HG03354 (cell line): ENCODE data around the gene IL15RA.

Source experiments
- ATAC-seq: cut with Tn5 transposase; IDR thresholded peaks from one replicate; pipeline ENCODE4 v1.9.1; 2021; ENCODE audit warnings: mild to moderate bottlenecking; ENCODE audit not compliant: unreplicated experiment, poor library complexity, severe bottlenecking

IL15RA gene

GRCh38 chr10:5977471-5978229, at the start of gene IL15RA:
Gene IL15RA (minus strand): TSS chr10:5977543. CDS start chr10:5977492, 51 bp downstream.
- peak; percentile 77 for ATAC-seq

GRCh38 chr10:6025683-6026255, 48.4 kb upstream of the IL15RA start:
- no peak for ATAC-seq

GRCh38 chr10:6024334-6024682, 47.0 kb upstream of the IL15RA start:
- no peak for ATAC-seq

- no peak for ATAC-seq
Observed at GRCh38 chr10:6023661-6024333, 46.5 kb upstream of the IL15RA start.

- ATAC-seq: no peak
Observed at GRCh38 chr10:6022660-6023059, 45.3 kb upstream of the IL15RA start.

- ATAC-seq: no peak
Observed at GRCh38 chr10:6020826-6021225, 43.5 kb upstream of the IL15RA start.

GRCh38 chr10:6019796-6020195, 42.5 kb upstream of the IL15RA start:
- no peak for ATAC-seq

GRCh38 chr10:6019010-6019782, 41.9 kb upstream of the IL15RA start:
- ATAC-seq: no peak

- no peak for ATAC-seq
Observed at GRCh38 chr10:6018422-6018821, 41.1 kb upstream of the IL15RA start.

GRCh38 chr10:6017781-6018354, 40.5 kb upstream of the IL15RA start:
- ATAC-seq: no peak

GRCh38 chr10:6014241-6014761, 37.0 kb upstream of the IL15RA start:
- ATAC-seq: peak; percentile 62

- ATAC-seq: peak; percentile 14
Observed at GRCh38 chr10:6013413-6014192, 36.3 kb upstream of the IL15RA start.

- ATAC-seq: no peak
Observed at GRCh38 chr10:6012121-6012905, 35.0 kb upstream of the IL15RA start.

- ATAC-seq: no peak
Observed at GRCh38 chr10:6011558-6011957, 34.2 kb upstream of the IL15RA start.

- ATAC-seq: no peak
Observed at GRCh38 chr10:6010569-6010968, 33.2 kb upstream of the IL15RA start.

- no peak for ATAC-seq
Observed at GRCh38 chr10:6009961-6010360, 32.6 kb upstream of the IL15RA start.

GRCh38 chr10:6009150-6009549, 31.8 kb upstream of the IL15RA start:
- no peak for ATAC-seq

- ATAC-seq: no peak
Observed at GRCh38 chr10:6008497-6009142, 31.3 kb upstream of the IL15RA start.
